A673 (cell line): ENCODE measurements around the gene RBMS1.

Source experiments
- CTCF ChIP-seq: fragments of 300-800, 200-600 bp; sonication (generic); conservative IDR thresholded peaks from 2 replicates; pipeline ENCODE4 v1.5.1; 2017; ENCODE audit warnings: low read depth, mild to moderate bottlenecking, antibody characterized with exemption, low read length, moderate library complexity, mixed read lengths
- EZH2 ChIP-seq: fragments of 200-600 bp; sonication (generic); IDR thresholded peaks from 2 replicates; pipeline ENCODE4 v1.6.1; 2017; ENCODE audit warnings: borderline replicate concordance, low read depth, mild to moderate bottlenecking, mixed read lengths, antibody characterized with exemption, low read length; ENCODE audit not compliant: poor library complexity, severe bottlenecking

GRCh38 chr2:160351956-160352355 lies 141.7 kb downstream of the RBMS1 start:
- TF ChIP-seq CTCF (no peak), EZH2 (no peak)
